HCT116 (cell line): ENCODE results near the gene INPP5K. TPM values are rescaled to one million over a fixed set of nuclear protein-coding genes. Genes with fewer than 3 reads are reported as not detected.

Experiments
- ATAC-seq: fragments of 200-7000 bp; cut with Tn5 transposase; 2 replicates; pipeline ENCODE4 v1.9.1; 2020; ENCODE audit warnings: mild to moderate bottlenecking, moderate library complexity
- BruUV-seq: library from RNA; stranded (reverse); fragments of 400-500 nt; replicated peaks from 2 replicates; lab custom pipeline; 2021; lab: Mats Ljungman, UMichigan
- CTCF ChIA-PET: fragments of 300-600 bp; sonication (Branson Sonifier 250); formaldehyde crosslinking; loops from one replicate; lab custom pipeline; 2021; ENCODE audit warnings: antibody characterized with exemption; lab: Charles Lee
- POLR2A ChIA-PET: fragments of 300-600, 350-600 bp; sonication (Branson Sonifier 250); formaldehyde crosslinking; loops from one replicate; lab custom pipeline; 2021; ENCODE audit warnings: antibody characterized with exemption; lab: Charles Lee
- RAD21 ChIA-PET, 2 experiments: fragments of 300-600 bp; sonication (Branson Sonifier 250); formaldehyde crosslinking; loops; one replicate each; lab custom pipeline; 2023; ENCODE audit warnings: low total read pairs in 2 of 2; ENCODE audit not compliant: uncharacterized antibody in 2 of 2, unreplicated experiment in 2 of 2, low non-redundant PET in 1 of 2; lab: Charles Lee
- DNase-seq: peaks from one replicate; pipeline ENCODE4 v3.0.0-alpha.2; 2010; ENCODE audit warnings: low read depth, low spot score
- H2AFZ ChIP-seq: fragments of 200-600 bp; shearing (Covaris generic), sonication (generic); 2 replicates; pipeline ENCODE4 v1.6.1; 2017; ENCODE audit warnings: low read depth, mixed run types, mixed read lengths, antibody characterized with exemption, low read length; ENCODE audit not compliant: poor library complexity, severe bottlenecking
- H3K27ac ChIP-seq: 2 replicates; pipeline ENCODE4 v1.5.1; 2012; ENCODE audit warnings: low read depth, low read length
- H3K27me3 ChIP-seq: fragments of 200-600 bp; sonication (generic); 2 replicates; pipeline ENCODE4 v1.6.1; 2016; ENCODE audit warnings: mixed run types, low read length, mixed read lengths; ENCODE audit not compliant: insufficient read depth
- H3K36me3 ChIP-seq, 2 experiments: fragments of 200-500 bp in 1 of 2; fragments of 200-600 bp in 1 of 2; sonication (Bioruptor generic) in 1 of 2; sonication (generic) in 1 of 2; 2 replicates each; pipeline versions ENCODE4 v1.5.1 to v1.6.1; 2014 to 2016; ENCODE audit warnings: low read length in 2 of 2, inconsistent platforms in 1 of 2, mixed read lengths in 1 of 2, mixed run types in 1 of 2; ENCODE audit not compliant: insufficient read depth in 2 of 2, control insufficient read depth in 1 of 2
- H3K4me1 ChIP-seq, 2 experiments: fragments of 200-600 bp in 1 of 2; sonication (generic) in 1 of 2; 2 replicates each; pipeline versions ENCODE4 v1.5.1 to v1.6.1; 2012 to 2017; ENCODE audit warnings: low read length in 2 of 2, inconsistent platforms in 1 of 2, mild to moderate bottlenecking in 1 of 2, mixed read lengths in 1 of 2, mixed run types in 1 of 2, moderate library complexity in 1 of 2; ENCODE audit not compliant: insufficient read depth in 2 of 2, control insufficient read depth in 1 of 2
- H3K4me2 ChIP-seq: fragments of 200-600 bp; sonication (generic); 2 replicates; pipeline ENCODE4 v1.6.1; 2017; ENCODE audit warnings: mixed run types, low read length, mixed read lengths
- H3K4me3 ChIP-seq, 2 experiments: fragments of 200-600 bp in 1 of 2; sonication (generic) in 1 of 2; replicated peaks in 1 of 2; 2 replicates each; pipeline ENCODE4 v1.5.1; 2011 to 2016; ENCODE audit warnings: low read length in 2 of 2, control low read depth in 1 of 2, low read depth in 1 of 2, mild to moderate bottlenecking in 1 of 2, mixed read lengths in 1 of 2, mixed run types in 1 of 2
- H3K79me2 ChIP-seq: fragments of 200-600 bp; sonication (generic); 2 replicates; pipeline ENCODE4 v1.6.1; 2017; ENCODE audit warnings: mild to moderate bottlenecking, mixed run types, low read length, moderate library complexity, mixed read lengths; ENCODE audit not compliant: insufficient read depth
- H3K9ac ChIP-seq: fragments of 200-600 bp; sonication (generic); 2 replicates; pipeline ENCODE4 v1.6.1; 2016; ENCODE audit warnings: low read length, mixed read lengths
- H3K9me2 ChIP-seq: fragments of 200-600 bp; sonication (generic), shearing (Covaris generic); 2 replicates; pipeline ENCODE4 v1.6.1; 2017; ENCODE audit warnings: mixed run types, mild to moderate bottlenecking, moderate library complexity; ENCODE audit not compliant: insufficient read depth
- H3K9me3 ChIP-seq, 2 experiments: fragments of 200-500 bp in 1 of 2; fragments of 200-600 bp in 1 of 2; sonication (Bioruptor generic) in 1 of 2; sonication (generic) in 1 of 2; 2 replicates each; pipeline ENCODE4 v1.6.1; 2014 to 2017; ENCODE audit warnings: low read length in 2 of 2, mixed read lengths in 2 of 2, inconsistent platforms in 1 of 2, low read depth in 1 of 2, mild to moderate bottlenecking in 1 of 2, mixed run types in 1 of 2, moderate library complexity in 1 of 2; ENCODE audit not compliant: control insufficient read depth in 1 of 2, insufficient read depth in 1 of 2
- H4K20me1 ChIP-seq: fragments of 200-600 bp; sonication (generic), shearing (Covaris generic); 2 replicates; pipeline ENCODE4 v1.6.1; 2017; ENCODE audit warnings: mixed run types, mild to moderate bottlenecking, moderate library complexity; ENCODE audit not compliant: insufficient read depth
- CTCF ChIP-seq, 3 experiments: fragments of 200-600 bp in 1 of 3; sonication (generic) in 1 of 3; IDR thresholded peaks in 2 of 3; conservative IDR thresholded peaks in 1 of 3; 2 replicates each; pipeline ENCODE4 v1.5.1; 2012 to 2017; ENCODE audit warnings: low read depth in 2 of 3, low read length in 2 of 3, antibody characterized with exemption in 1 of 3, borderline replicate concordance in 1 of 3, control low read depth in 1 of 3, mild to moderate bottlenecking in 1 of 3, mixed read lengths in 1 of 3, mixed run types in 1 of 3, moderate library complexity in 1 of 3; ENCODE audit not compliant: insufficient read depth in 1 of 3
- EZH2 ChIP-seq: fragments of 200-600 bp; sonication (generic); IDR thresholded peaks from 2 replicates; pipeline ENCODE4 v1.6.1; 2017; ENCODE audit warnings: antibody characterized with exemption, mixed run types
- MAX ChIP-seq: IDR thresholded peaks from 2 replicates; pipeline ENCODE4 v1.6.1; 2012
- REST ChIP-seq: IDR thresholded peaks from 2 replicates; pipeline ENCODE4 v1.6.1; 2012; ENCODE audit warnings: low read depth
- SIN3A ChIP-seq: IDR thresholded peaks from 2 replicates; pipeline ENCODE4 v1.6.1; 2012; ENCODE audit warnings: low read depth
- ZBTB33 ChIP-seq: IDR thresholded peaks from 2 replicates; pipeline ENCODE4 v1.6.1; 2011; ENCODE audit warnings: mild to moderate bottlenecking, low read length, moderate library complexity; ENCODE audit not compliant: insufficient replicate concordance; ENCODE audit errors: extremely low read depth
- ZFX ChIP-seq: fragments of 450-650 bp; IDR thresholded peaks from 2 replicates; pipeline ENCODE4 v1.6.1; 2017
- intact Hi-C: fragments of 100-400 bp; cut with micrococcal nuclease; formaldehyde crosslinking; loops from 2 replicates; pipeline ENCODE4 v1.10.0; 2022
- total RNA-seq: library from RNA; stranded (reverse); gene quantifications from one replicate; pipeline ENCODE4 v1.2.1, GENCODE V29; 2021; ENCODE audit not compliant: unreplicated experiment

INPP5K gene
- total RNA-seq, 1 experiment from 2014 or later = 25.6 TPM

- ChIA-PET CTCF (interaction anchor here (2.7 kb wide), 1 partner anchor 12 kb away, joined by 16 read pairs; no protein-coding TSS in a partner anchor), RAD21 (no interaction called here), POLR2A (interaction anchor here (0.6 to 0.7 kb wide), 2 partner anchors 10 to 154 kb away, joined by 3 to 4 read pairs; no protein-coding TSS in a partner anchor)
- TF ChIP-seq ZFX = peak; percentile 86; the same call in 1 of the 2 replicates
- no peak for TF ChIP-seq ZBTB33
- H2AFZ ChIP-seq = no peak overlapping the region
- H3K27me3 ChIP-seq = no peaks in the 10 kb centered on the region
- DNase-seq = no peak
- H3K4me1 ChIP-seq = peaks cover 5 to 22% of the 10 kb centered on the region in 2 experiments; a peak in 3 of 4 replicates
- H3K27ac ChIP-seq = peak overlapping the region; percentile 67; the same call in 1 of the 2 replicates
- peak overlapping the region; percentile 90 for H3K4me2 ChIP-seq
- no peaks in the 10 kb centered on the region for H3K9me2 ChIP-seq
- ATAC-seq = peak; percentile 61
- H3K36me3 ChIP-seq = peaks cover 0 to 2% of the 10 kb centered on the region in 2 experiments; a peak in 1 of 4 replicates
- H4K20me1 ChIP-seq = peaks cover 6% of the 10 kb centered on the region; the same call in 1 of the 2 replicates
- H3K9me3 ChIP-seq = no peaks in the 10 kb centered on the region
- H3K4me3 ChIP-seq = peak overlapping the region; percentile 71 to 82
- H3K9ac ChIP-seq = peak overlapping the region; percentile 86
- no TSS peak for BruUV-seq
- intact Hi-C loops = loop anchor here (2.0 kb wide), 1 partner anchor 155 kb away; no protein-coding TSS in a partner anchor
- peaks cover 48% of the 10 kb centered on the region for H3K79me2 ChIP-seq
Measured at GRCh38 chr17:1562176-1562643, 45.8 kb upstream of the INPP5K start.

GRCh38 chr17:1561420-1562175, 45.2 kb upstream of the INPP5K start:
- peak overlapping the region; percentile 90 for H3K4me2 ChIP-seq
- H4K20me1 ChIP-seq = peaks cover 6% of the 10 kb centered on the region; the same call in 1 of the 2 replicates
- ChIA-PET CTCF (no interaction called here), POLR2A (interaction anchor here (0.6 kb wide), 1 partner anchor 221 kb away, joined by 3 read pairs; no protein-coding TSS in a partner anchor), RAD21 (interaction anchor here in 1 of 2 experiments (0.6 kb wide), 1 partner anchor 1301 kb away, joined by 3 read pairs; no protein-coding TSS in a partner anchor)
- H3K27ac ChIP-seq = peak overlapping the region; percentile 67; the same call in 1 of the 2 replicates
- TF ChIP-seq MAX = no peak
- no peak for TF ChIP-seq REST
- 0 out of 6 replicates have a peak, but pooled peaks of 1 of the 3 experiments have one; percentile 7 for TF ChIP-seq CTCF (IDR thresholded peaks at IDR 0.05 in 2 of 3, conservative IDR thresholded peaks at IDR 0.05 in 1 of 3; ENCODE audit: borderline replicate concordance in 1 of 3, insufficient read depth in 1 of 3, low read depth in 2 of 3, low read length in 2 of 3)
- no peak for TF ChIP-seq SIN3A
- no peak for TF ChIP-seq EZH2
- H2AFZ ChIP-seq = no peak overlapping the region
- no TSS peak for BruUV-seq
- H3K4me3 ChIP-seq = peak overlapping the region; percentile 71 to 82
- H3K9me3 ChIP-seq = no peaks in the 10 kb centered on the region
- H3K9ac ChIP-seq = peak overlapping the region; percentile 86
- no peak for DNase-seq
- intact Hi-C loops = loop anchor here (2.0 kb wide), 1 partner anchor 155 kb away; no protein-coding TSS in a partner anchor
- peaks cover 2 to 5% of the 10 kb centered on the region in 2 experiments; a peak in 1 of 4 replicates for H3K36me3 ChIP-seq
- peaks cover 54% of the 10 kb centered on the region for H3K79me2 ChIP-seq
- H3K9me2 ChIP-seq = no peaks in the 10 kb centered on the region
- H3K27me3 ChIP-seq = no peaks in the 10 kb centered on the region
- ATAC-seq = peak; percentile 37
- peaks cover 5 to 22% of the 10 kb centered on the region in 2 experiments; a peak in 3 of 4 replicates for H3K4me1 ChIP-seq
